GM10248 (cell line): ENCODE results near the gene DIRAS1.

Experiments
- CTCF ChIA-PET: fragments of 300-600 bp; sonication (Branson Sonifier 250); formaldehyde crosslinking; extraction: SDS; loops from one replicate; lab custom pipeline; 2021; ENCODE audit warnings: antibody characterized with exemption; lab: Yijun Ruan, JAX
- POLR2A ChIA-PET: fragments of 350-650 bp; sonication (Branson Sonifier 250); formaldehyde crosslinking; extraction: SDS; loops from one replicate; lab custom pipeline; 2020; ENCODE audit warnings: antibody characterized with exemption; lab: Yijun Ruan, JAX
- DNase-seq: peaks from one replicate; pipeline ENCODE4 v3.0.0; 2012; ENCODE audit errors: extremely low spot score
- CTCF ChIP-seq: IDR thresholded peaks from 2 replicates; pipeline ENCODE4 v1.5.1; 2012; ENCODE audit warnings: mild to moderate bottlenecking, low read depth; ENCODE audit errors: extremely low read depth, missing control alignments, control extremely low read depth

Gene DIRAS1

GRCh38 chr19:2736550-2737190, 15.5 kb upstream of the DIRAS1 start:
- no peak for DNase-seq
- CTCF ChIA-PET = interaction anchor here (0.6 to 1.4 kb wide), 5 partner anchors 10 to 100 kb away, joined by 3 to 5 read pairs (median 3); no protein-coding TSS in a partner anchor
- POLR2A ChIA-PET = no interaction called here
- TF ChIP-seq CTCF = no peak

GRCh38 chr19:2735374-2735773, 14.2 kb upstream of the DIRAS1 start:
- TF ChIP-seq CTCF = no peak
- ChIA-PET POLR2A (no interaction called here), CTCF (interaction anchor here (1.0 to 1.4 kb wide), 3 partner anchors 14 to 98 kb away, joined by 3 to 5 read pairs (median 3); no protein-coding TSS in a partner anchor)
- no peak for DNase-seq

GRCh38 chr19:2734589-2735288, 13.6 kb upstream of the DIRAS1 start:
- CTCF ChIA-PET = interaction anchor here (1.0 kb wide), 1 partner anchor 15 kb away, joined by 3 read pairs; no protein-coding TSS in a partner anchor
- TF ChIP-seq CTCF = no peak
- POLR2A ChIA-PET = no interaction called here
- no peak for DNase-seq

GRCh38 chr19:2733930-2734588, 12.9 kb upstream of the DIRAS1 start:
- TF ChIP-seq CTCF = no peak
- ChIA-PET CTCF (interaction anchor here (1.0 to 1.1 kb wide), 2 partner anchors 16 to 80 kb away, joined by 3 read pairs; no protein-coding TSS in a partner anchor), POLR2A (no interaction called here)
- DNase-seq = no peak

GRCh38 chr19:2732883-2733282, 11.7 kb upstream of the DIRAS1 start:
- ChIA-PET POLR2A (no interaction called here), CTCF (interaction anchor here (1.6 kb wide), 1 partner anchor 85 kb away, joined by 6 read pairs; no protein-coding TSS in a partner anchor)

More at GRCh38 chr19:2732883-2733282, 11.7 kb upstream of the DIRAS1 start:
- TF ChIP-seq CTCF = no peak
- no peak for DNase-seq
